GM18517 (cell line): ENCODE data around the gene PPP1R9B.

ENCODE experiments used
- ATAC-seq: cut with Tn5 transposase; IDR thresholded peaks from one replicate; pipeline ENCODE4 v1.9.1; 2021; ENCODE audit warnings: mild to moderate bottlenecking, moderate library complexity; ENCODE audit not compliant: unreplicated experiment

Gene PPP1R9B

DNA sequence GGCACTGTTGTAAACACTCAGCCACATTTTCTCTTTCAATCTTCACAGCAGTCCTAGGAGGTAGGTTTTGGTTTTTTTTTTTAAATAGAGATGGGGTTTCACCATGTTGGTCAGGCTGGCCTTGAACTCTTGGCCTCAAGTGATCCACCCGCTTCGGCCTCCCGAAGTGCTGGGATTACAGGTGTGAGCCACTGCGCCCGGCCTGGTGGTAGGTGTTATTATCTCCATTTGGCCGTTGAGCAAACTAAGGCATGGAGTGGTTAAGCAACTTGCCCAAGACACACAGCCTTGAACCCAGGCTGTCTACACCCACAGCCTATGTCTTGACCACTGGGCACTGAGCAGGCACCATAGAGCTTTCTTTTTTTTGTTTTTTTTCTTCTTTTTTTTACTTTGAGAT lies 24.0 kb upstream of the PPP1R9B start:
- ATAC-seq, result no peak

- ATAC-seq, result no peak
These were observed 23.0 kb upstream of the PPP1R9B start for GRCh38 chr17:50173335-50173941.

DNA sequence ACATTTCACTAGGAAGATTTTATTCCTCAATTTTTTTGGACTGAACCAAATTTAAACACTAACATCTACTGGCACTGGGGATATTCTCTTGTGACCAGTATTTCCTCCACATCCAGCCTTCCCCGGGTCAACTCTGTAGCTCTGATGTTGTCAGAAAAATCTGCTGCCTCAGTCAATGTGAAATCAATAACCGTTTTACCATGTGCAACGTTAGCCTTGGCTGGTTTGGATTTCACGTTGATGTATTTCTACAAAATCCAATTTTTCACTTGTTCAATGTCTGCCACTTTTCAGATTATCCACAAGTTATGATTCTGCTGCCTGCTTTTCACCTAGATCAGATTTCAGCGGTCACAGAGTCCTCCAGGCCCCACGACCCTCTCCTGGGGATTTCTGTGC lies 22.5 kb upstream of the PPP1R9B start:
- ATAC-seq, result no peak

DNA sequence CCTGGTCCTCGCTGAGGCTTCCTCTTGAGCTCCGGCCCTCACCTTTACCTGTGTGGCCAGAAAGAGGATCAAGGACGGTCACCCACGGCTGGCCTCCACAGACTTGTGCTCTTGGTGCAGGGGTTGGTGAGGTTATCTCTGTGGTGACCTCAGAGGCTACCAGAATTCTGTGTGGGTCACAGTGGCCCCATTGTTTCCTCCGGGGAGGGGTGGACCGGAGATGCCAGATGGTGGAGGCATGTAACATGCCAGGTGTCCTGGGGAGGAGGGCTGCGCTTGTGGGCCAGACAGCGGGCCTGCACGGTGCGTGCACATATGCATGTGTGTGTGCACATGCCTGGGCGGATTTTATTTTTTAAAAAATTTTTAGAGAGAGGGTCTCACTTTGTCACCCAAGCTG lies 21.7 kb upstream of the PPP1R9B start:
- no peak for ATAC-seq

- no peak for ATAC-seq
These were observed 21.0 kb upstream of the PPP1R9B start for GRCh38 chr17:50171371-50172071.

DNA sequence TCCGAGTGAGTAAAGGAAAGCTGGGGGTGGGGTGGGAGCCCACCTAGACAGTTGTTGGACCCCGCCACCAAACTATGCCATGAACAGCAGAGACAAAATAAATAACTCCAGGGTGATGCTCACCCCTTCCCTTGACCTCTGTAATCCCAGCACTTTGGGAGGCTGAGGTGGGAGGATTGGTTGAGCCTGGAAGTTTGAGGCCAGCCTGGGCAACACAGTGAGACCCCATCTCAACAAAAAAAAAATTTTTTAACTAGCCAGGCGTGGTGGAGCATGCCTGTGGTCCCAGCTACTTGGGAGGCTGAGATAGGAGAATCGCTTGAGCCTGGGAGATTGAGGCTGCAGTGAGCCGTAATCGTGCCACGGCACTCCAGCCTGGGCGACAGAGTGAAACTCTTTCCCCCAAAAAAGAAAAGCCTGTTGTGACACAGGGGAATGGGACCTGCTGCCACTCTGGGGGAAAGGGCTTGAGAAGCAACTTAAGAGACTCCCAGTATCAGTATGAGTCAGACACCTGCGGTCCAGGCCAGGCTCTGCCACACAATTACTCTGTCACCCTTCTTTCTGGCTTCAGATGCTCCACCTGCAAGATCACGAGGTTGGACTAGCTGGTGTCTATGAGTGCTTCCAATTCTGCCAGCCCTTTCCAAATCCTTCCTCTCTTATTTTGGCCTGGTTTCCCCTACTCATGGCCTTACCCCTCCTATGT lies 20.3 kb upstream of the PPP1R9B start:
- ATAC-seq, result peak; percentile 85

DNA sequence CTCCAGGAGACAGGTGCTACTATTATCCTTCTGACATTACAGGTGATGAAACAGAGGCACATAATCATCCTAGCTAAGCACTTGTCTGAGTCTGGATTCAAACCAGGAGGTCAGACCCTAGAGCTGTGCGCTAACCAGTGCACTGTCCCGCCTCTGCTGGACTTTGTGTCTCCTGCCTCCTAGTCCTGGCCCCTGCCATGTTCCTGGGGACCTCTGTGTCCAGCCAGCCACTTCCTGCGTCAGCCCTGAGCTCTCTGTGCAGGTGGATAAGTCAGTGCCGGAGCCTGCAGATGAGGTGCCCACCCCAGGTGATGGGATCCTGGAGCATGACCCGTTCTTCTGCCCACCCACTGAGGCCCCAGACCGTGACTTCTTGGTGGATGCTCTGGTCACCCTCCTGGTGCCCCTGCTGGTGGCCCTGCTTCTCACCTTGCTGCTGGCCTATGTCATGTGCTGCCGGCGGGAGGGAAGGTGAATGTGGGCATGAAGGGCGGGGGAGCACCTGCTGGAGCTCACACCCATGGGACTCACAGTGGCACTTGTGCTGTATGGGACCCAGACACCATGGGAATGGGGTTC lies 19.5 kb upstream of the PPP1R9B start:
- no peak for ATAC-seq

DNA sequence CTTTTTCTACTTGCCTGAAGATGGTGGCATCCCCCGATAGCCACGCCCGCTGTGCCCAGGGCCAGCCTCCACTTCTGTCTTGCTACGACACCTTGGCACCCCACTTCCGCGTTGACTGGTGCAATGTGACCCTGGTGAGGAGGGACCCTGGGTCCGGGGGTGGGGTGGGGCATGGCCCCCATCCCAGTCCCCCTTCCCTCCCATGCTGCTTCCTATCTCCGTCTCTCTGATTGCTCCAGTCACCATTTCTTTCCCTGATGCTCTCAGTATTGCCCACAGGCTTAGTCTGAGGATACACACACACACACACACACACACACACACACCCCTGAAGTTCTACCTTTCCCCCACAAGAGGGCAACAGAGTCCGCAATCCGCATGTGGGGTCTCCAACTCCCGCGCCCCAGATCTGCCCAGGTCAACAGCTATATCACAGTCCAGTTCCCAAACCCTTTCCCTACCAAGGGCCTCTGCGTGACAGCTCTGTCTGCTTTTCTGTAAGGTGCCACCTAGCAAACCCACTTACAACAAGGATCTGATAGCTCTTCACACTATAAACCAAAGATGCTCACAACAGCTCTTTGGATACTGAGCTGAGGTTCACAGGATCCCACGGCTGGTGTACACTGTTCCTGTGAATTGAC lies 18.8 kb upstream of the PPP1R9B start:
- no peak for ATAC-seq

- ATAC-seq, result no peak
These were observed 17.8 kb upstream of the PPP1R9B start for GRCh38 chr17:50168319-50168718.

DNA sequence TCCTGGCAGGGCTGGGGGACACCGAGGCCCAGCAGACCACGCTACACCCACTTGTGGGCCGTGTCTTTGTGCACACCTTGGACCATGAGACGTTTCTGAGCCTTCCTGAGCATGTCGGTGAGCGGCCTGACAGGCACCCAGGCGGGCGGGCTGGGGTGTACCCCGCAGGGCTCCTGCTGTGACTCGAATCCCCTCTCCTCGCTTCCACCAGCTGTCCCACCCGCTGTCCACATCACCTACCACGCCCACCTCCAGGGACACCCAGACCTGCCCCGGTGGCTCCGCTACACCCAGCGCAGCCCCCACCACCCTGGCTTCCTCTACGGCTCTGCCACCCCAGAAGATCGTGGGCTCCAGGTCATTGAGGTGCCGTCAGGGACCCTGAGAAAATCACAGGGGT lies 16.9 kb upstream of the PPP1R9B start:
- no peak for ATAC-seq

DNA sequence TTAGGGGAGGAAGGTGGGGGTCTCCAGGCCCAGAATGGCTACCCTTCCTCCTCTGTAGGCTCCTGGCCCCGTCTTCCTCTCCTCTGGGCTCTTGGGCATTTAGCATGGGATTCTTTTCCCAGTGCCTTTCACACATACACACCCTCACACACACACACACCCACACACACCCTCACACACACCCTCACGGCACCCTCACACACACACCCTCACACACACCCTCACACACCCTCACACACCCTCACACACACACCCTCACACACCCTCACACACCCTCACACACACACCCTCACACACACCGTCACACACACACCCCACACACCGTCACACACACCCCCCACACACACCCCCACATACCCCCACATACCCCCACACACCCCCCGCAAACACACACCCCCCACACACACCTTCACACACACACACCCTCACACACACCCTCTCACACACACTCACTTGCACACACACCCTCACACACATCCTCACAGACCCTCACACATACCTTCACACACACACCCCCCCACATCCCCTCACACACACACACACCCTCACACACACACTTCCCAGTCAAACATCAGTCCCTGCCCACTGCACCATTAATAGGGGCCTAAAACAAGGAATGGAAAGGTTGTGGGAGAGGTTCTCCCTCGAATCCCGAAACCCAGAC lies 16.2 kb upstream of the PPP1R9B start:
- ATAC-seq, result no peak

DNA sequence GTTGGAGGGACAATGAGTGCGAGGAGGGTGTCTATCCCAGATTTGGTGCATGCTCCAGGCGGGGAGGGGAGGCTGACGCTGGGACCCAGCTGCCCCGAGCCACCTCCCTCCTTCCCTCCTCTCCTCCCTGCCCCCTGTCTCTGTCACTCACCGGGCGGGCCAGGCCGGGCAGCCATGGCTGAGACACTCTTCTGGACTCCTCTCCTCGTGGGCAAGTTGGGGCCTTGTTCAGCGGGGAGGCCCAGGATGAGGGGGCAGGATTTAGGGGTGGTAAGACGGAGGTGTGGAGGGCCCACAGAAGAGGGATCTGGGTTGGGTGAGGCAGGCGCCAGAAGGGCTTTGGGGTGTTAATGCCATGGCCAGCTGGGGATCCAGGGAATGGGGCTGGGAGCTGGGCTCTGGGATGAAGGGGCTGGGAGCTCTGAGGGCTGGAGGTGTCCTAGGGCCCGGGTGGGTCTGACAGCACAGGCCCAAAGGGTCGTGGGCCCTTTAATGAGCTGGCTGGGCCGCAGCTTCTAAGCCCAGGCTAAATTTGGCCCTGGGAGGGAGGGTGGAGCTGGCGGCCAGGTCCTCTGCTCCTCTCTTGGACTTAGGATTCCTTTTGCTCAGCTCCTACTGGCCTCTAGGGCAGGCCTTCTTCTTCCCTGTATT lies 15.5 kb upstream of the PPP1R9B start, which contains the start of gene SGCA:
SGCA (plus strand) TSS at position 139 of the 651 bp plus-strand sequence; CDS start at position 175, 36 bp downstream.
- no peak for ATAC-seq

GRCh38 chr17:50165466-50165865 lies 15.0 kb upstream of the PPP1R9B start:
- no peak for ATAC-seq

DNA sequence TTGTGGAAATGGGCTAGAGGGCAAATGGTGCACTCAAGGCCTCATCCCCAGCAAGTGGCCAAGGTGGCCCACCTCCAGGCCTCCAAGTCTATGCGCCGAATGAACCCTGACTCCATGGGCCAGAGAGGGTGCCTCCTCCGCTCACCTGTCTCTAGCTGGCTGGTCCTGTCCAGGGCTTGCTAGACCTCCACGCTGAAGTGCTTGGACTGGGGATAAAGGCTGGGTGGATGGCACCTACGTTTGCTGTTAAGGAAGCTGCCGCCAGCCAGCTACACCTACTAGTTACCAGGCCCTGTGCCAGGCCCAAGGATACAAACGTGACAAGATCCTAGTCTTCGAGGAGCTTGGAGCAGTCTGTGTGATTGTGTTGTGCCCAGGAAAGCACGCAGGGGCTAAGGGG lies 14.6 kb upstream of the PPP1R9B start:
- ATAC-seq, result no peak

DNA sequence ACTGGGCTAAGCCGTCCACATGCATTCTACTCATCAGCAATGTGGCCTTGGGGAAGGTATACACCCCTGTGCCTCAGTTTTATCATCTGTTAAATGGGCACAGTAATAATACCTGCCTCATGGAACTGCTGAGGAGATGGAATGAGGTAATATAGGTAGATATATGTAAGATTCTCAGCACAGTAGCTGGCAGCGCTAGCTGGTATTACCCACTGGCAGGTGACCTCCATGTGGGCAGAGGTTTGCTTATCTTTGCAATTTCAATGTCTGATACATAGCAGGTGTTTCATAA lies 14.2 kb upstream of the PPP1R9B start:
- no peak for ATAC-seq

- ATAC-seq, result no peak
These were observed 13.6 kb upstream of the PPP1R9B start for GRCh38 chr17:50163843-50164696.

DNA sequence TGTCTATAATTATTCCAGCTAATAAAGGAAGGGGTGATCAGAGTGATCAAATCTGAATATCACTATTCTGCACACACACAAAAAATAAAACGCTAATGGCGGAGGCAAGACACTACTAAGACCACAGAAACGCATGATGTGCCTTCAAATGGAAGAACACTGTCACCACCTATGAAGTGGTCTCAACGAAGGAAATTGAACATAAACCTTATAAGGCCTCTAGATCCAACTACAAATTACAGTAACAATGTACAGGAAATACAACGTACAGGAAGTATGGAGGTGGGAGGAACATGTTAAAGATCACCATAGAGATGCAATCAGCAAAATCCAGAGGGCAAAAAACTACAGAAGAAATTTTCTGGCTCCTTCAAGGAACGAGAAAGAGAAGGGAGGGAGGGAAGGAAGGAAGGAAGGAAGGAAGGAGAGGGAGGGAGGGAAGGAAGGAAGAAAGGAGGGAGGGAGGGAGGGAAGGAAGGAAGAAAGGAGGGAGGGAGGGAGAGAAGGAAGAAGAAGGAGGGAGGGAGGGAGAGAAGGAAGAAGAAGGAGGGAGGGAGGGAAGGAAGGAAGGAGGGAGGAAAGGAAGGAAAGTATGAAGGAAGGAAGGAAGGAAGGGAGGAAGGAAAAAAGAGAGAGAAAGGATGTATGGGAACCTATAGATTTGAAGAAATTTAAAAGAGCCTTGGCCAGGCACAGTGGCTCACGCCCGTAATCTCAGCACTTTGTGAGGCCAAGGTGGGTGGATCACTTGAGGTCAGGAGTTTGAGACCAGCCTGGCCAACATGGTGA lies 12.2 kb upstream of the PPP1R9B start:
- ATAC-seq, result no peak

DNA sequence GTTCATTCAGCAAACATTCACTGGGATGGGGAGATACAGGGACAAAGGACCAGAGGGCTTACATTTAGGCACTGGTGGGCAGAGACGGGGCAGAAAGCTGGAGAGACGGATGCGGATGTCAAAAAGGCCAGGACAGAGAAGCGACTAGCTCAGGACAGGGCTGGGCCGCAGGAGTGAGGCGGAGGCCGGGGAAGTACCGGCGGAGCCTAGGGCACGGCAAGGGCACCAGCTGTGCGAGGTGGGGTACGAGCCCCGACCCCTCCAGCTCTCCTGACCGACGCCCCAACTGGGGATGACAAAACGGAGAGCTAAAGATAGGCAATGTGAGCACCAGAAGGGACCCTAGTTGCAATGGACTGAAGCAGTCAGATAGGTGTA lies 11.4 kb upstream of the PPP1R9B start:
- no peak for ATAC-seq
